ENCODE results near the gene PRKG1. TPM values are rescaled to one million over a fixed set of nuclear protein-coding genes. Genes with fewer than 3 reads are reported as not detected.

Gene PRKG1
- total and polyA plus RNA-seq, 2 of the 8 experiments (the other 6 are each of a cell fraction or from before 2014, with no cell fraction given), result 4.2 to 15.2 TPM

DNA sequence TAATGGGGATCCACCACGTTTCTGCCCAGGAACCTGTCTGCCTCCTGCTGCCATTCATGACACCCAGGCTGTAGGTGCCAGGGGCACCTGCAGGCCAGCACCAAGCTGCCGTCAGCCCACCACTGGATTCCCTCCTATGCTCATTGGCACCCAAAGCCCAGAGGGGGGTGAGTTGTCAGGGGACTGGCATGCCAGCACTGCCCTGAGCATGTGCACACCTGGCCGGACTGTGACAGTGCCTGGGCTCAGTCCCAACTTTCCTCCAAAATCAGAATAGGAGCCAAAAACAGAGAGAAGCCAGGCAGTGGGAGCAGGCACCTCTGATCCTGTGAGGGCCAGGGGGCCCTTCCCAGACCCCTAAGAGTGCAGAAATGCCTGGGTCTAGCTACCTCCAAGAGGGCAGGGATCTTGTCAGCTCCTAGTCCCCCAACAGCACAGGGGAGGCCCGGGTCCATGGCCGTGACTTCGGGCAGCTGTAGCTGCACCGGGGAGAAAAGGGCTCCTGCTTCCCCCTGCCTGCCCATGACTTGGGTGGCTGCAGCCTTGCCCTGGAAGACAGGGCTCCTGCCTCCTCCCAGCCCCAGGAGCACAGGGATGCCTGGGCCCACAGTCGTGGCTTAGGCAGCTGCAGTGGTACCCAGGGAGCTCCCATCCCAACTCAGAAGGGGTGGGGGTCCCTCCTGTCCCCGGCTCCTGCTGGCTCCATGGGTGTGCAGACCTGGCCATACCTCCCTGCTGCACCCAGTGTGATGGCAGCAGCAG lies 990.0 kb downstream of the PRKG1 start (continued):
- TF ChIP-seq HDAC6 (IDR thresholded peaks at IDR 0.05; ENCODE audit: low read depth, low read length), result no peak
- TF ChIP-seq, protein P1, sequence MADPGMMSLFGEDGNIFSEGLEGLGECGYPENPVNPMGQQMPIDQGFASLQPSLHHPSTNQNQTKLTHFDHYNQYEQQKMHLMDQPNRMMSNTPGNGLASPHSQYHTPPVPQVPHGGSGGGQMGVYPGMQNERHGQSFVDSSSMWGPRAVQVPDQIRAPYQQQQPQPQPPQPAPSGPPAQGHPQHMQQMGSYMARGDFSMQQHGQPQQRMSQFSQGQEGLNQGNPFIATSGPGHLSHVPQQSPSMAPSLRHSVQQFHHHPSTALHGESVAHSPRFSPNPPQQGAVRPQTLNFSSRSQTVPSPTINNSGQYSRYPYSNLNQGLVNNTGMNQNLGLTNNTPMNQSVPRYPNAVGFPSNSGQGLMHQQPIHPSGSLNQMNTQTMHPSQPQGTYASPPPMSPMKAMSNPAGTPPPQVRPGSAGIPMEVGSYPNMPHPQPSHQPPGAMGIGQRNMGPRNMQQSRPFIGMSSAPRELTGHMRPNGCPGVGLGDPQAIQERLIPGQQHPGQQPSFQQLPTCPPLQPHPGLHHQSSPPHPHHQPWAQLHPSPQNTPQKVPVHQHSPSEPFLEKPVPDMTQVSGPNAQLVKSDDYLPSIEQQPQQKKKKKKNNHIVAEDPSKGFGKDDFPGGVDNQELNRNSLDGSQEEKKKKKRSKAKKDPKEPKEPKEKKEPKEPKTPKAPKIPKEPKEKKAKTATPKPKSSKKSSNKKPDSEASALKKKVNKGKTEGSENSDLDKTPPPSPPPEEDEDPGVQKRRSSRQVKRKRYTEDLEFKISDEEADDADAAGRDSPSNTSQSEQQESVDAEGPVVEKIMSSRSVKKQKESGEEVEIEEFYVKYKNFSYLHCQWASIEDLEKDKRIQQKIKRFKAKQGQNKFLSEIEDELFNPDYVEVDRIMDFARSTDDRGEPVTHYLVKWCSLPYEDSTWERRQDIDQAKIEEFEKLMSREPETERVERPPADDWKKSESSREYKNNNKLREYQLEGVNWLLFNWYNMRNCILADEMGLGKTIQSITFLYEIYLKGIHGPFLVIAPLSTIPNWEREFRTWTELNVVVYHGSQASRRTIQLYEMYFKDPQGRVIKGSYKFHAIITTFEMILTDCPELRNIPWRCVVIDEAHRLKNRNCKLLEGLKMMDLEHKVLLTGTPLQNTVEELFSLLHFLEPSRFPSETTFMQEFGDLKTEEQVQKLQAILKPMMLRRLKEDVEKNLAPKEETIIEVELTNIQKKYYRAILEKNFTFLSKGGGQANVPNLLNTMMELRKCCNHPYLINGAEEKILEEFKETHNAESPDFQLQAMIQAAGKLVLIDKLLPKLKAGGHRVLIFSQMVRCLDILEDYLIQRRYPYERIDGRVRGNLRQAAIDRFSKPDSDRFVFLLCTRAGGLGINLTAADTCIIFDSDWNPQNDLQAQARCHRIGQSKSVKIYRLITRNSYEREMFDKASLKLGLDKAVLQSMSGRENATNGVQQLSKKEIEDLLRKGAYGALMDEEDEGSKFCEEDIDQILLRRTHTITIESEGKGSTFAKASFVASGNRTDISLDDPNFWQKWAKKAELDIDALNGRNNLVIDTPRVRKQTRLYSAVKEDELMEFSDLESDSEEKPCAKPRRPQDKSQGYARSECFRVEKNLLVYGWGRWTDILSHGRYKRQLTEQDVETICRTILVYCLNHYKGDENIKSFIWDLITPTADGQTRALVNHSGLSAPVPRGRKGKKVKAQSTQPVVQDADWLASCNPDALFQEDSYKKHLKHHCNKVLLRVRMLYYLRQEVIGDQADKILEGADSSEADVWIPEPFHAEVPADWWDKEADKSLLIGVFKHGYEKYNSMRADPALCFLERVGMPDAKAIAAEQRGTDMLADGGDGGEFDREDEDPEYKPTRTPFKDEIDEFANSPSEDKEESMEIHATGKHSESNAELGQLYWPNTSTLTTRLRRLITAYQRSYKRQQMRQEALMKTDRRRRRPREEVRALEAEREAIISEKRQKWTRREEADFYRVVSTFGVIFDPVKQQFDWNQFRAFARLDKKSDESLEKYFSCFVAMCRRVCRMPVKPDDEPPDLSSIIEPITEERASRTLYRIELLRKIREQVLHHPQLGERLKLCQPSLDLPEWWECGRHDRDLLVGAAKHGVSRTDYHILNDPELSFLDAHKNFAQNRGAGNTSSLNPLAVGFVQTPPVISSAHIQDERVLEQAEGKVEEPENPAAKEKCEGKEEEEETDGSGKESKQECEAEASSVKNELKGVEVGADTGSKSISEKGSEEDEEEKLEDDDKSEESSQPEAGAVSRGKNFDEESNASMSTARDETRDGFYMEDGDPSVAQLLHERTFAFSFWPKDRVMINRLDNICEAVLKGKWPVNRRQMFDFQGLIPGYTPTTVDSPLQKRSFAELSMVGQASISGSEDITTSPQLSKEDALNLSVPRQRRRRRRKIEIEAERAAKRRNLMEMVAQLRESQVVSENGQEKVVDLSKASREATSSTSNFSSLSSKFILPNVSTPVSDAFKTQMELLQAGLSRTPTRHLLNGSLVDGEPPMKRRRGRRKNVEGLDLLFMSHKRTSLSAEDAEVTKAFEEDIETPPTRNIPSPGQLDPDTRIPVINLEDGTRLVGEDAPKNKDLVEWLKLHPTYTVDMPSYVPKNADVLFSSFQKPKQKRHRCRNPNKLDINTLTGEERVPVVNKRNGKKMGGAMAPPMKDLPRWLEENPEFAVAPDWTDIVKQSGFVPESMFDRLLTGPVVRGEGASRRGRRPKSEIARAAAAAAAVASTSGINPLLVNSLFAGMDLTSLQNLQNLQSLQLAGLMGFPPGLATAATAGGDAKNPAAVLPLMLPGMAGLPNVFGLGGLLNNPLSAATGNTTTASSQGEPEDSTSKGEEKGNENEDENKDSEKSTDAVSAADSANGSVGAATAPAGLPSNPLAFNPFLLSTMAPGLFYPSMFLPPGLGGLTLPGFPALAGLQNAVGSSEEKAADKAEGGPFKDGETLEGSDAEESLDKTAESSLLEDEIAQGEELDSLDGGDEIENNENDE (IDR thresholded peaks at IDR 0.05; ENCODE audit: insufficient replicate concordance, low read length), result no peak

All from H1 (cell line).